Adipocyte (in vitro differentiated cells): ENCODE measurements around the gene EIF3K.
"Not testable (repeated sequence)": the region's sequence is repeated elsewhere in the genome, so short reads cannot be mapped to it uniquely, and the experiment has no call there.

Experiments used
- DNase-seq: peaks from one replicate; pipeline ENCODE4 v3.0.0-alpha.2; 2015; ENCODE audit warnings: low read depth
- H3K27me3 ChIP-seq: replicated peaks from 2 replicates; pipeline ENCODE4 v1.7.0; 2013; ENCODE audit warnings: mild to moderate bottlenecking, low read length, moderate library complexity; ENCODE audit not compliant: control insufficient read depth, insufficient read depth
- H3K36me3 ChIP-seq: 2 replicates; pipeline ENCODE4 v1.7.0; 2013; ENCODE audit warnings: low read length, mild to moderate bottlenecking, moderate library complexity; ENCODE audit not compliant: control insufficient read depth, insufficient read depth, severe bottlenecking
- H3K4me1 ChIP-seq: 2 replicates; pipeline ENCODE4 v1.7.0; 2013; ENCODE audit warnings: mild to moderate bottlenecking, low read length, moderate library complexity; ENCODE audit not compliant: control insufficient read depth, insufficient read depth
- H3K4me3 ChIP-seq: 2 replicates; pipeline ENCODE4 v1.7.0; 2013; ENCODE audit warnings: mild to moderate bottlenecking, low read length, moderate library complexity
- H3K9ac ChIP-seq: 2 replicates; pipeline ENCODE4 v1.7.0; 2013; ENCODE audit warnings: mild to moderate bottlenecking, low read length, moderate library complexity
- H3K9me3 ChIP-seq: 2 replicates; pipeline ENCODE4 v1.7.0; 2013; ENCODE audit warnings: mild to moderate bottlenecking, low read length, moderate library complexity; ENCODE audit not compliant: control insufficient read depth

Gene EIF3K

GRCh38 chr19:38596057-38596981 is 22.7 kb upstream of the EIF3K start:
- Histone ChIP-seq H3K27me3 (peaks cover 13% of the 10 kb centered on the region), H3K4me3 (no peak overlapping the region), H3K36me3 (no peaks in the 10 kb centered on the region), H3K9me3 (no peaks in the 10 kb centered on the region), H3K4me1 (no peaks in the 10 kb centered on the region), H3K9ac (no peak overlapping the region)
- peak; percentile 5 for DNase-seq

DNA sequence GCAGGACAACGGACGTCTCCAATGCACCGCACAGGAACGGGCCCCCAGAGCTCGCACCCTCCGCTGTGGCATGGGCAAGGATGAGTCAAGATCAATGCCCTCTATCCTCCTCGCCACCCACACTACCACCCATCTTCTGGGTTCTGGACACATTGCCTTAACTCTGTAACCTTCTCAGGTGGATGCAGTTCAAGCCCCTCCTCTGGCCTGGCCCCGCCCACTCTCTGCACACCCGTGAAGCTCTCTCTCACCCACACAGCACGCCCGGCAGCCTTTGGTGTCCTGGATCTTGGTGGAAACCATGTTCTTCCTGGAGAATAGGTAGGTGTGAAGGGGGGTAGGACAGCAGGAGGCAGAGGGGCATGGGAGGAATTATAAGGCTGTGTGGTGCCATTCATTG is 21.9 kb upstream of the EIF3K start:
- no peak for DNase-seq
- Histone ChIP-seq H3K36me3 (no peaks in the 10 kb centered on the region), H3K27me3 (peaks cover 13% of the 10 kb centered on the region), H3K9me3 (no peaks in the 10 kb centered on the region), H3K4me1 (no peaks in the 10 kb centered on the region), H3K4me3 (no peak overlapping the region), H3K9ac (no peak overlapping the region)

- Histone ChIP-seq H3K9me3 (no peaks in the 10 kb centered on the region), H3K4me3 (no peak overlapping the region), H3K36me3 (no peaks in the 10 kb centered on the region), H3K9ac (no peak overlapping the region), H3K4me1 (no peaks in the 10 kb centered on the region), H3K27me3 (peaks cover 5% of the 10 kb centered on the region)
- no peak for DNase-seq
These were observed 19.3 kb upstream of the EIF3K start for GRCh38 chr19:38599722-38600121.

DNA sequence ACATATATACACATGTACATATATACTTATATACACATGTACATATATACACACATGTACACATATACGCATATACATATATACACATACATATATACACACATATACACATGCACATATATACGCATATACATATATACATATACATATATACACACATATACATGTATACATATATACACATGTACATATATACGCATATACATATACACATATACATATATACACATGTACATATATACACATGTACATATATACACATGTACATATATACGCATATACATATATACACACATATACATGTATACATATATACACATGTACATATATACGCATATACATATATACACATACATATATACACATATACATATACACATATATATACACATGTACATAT is 16.1 kb upstream of the EIF3K start:
- not testable (repeated sequence) for H3K9me3 ChIP-seq, H3K4me1 ChIP-seq, H3K4me3 ChIP-seq, H3K9ac ChIP-seq, DNase-seq, H3K27me3 ChIP-seq, H3K36me3 ChIP-seq

GRCh38 chr19:38606131-38606530 is 12.9 kb upstream of the EIF3K start:
- Histone ChIP-seq H3K36me3 (no peaks in the 10 kb centered on the region), H3K4me3 (no peak overlapping the region), H3K27me3 (peaks cover 6% of the 10 kb centered on the region), H3K4me1 (no peaks in the 10 kb centered on the region), H3K9me3 (no peaks in the 10 kb centered on the region), H3K9ac (no peak overlapping the region)
- DNase-seq = no peak

GRCh38 chr19:38614289-38614688 is 4.7 kb upstream of the EIF3K start:
- Histone ChIP-seq H3K4me3 (no peak overlapping the region), H3K36me3 (no peaks in the 10 kb centered on the region), H3K9ac (no peak overlapping the region), H3K27me3 (peaks cover 6% of the 10 kb centered on the region), H3K4me1 (peaks cover 7% of the 10 kb centered on the region), H3K9me3 (no peaks in the 10 kb centered on the region)
- no peak for DNase-seq

- H3K9ac ChIP-seq = no peak overlapping the region
- H3K4me3 ChIP-seq = no peak overlapping the region
- peaks cover 13% of the 10 kb centered on the region for H3K4me1 ChIP-seq
- H3K36me3 ChIP-seq = no peaks in the 10 kb centered on the region
- no peak for DNase-seq
- no peaks in the 10 kb centered on the region for H3K27me3 ChIP-seq
- no peaks in the 10 kb centered on the region for H3K9me3 ChIP-seq
These were observed 3.9 kb upstream of the EIF3K start for GRCh38 chr19:38615007-38615581.

GRCh38 chr19:38616265-38616664 is 2.7 kb upstream of the EIF3K start:
- H3K9ac ChIP-seq = no peak overlapping the region
- no peak for DNase-seq
- no peaks in the 10 kb centered on the region for H3K27me3 ChIP-seq
- H3K9me3 ChIP-seq = no peaks in the 10 kb centered on the region
- peaks cover 16% of the 10 kb centered on the region for H3K4me1 ChIP-seq
- H3K4me3 ChIP-seq = no peak overlapping the region
- peaks cover 8% of the 10 kb centered on the region for H3K36me3 ChIP-seq

DNA sequence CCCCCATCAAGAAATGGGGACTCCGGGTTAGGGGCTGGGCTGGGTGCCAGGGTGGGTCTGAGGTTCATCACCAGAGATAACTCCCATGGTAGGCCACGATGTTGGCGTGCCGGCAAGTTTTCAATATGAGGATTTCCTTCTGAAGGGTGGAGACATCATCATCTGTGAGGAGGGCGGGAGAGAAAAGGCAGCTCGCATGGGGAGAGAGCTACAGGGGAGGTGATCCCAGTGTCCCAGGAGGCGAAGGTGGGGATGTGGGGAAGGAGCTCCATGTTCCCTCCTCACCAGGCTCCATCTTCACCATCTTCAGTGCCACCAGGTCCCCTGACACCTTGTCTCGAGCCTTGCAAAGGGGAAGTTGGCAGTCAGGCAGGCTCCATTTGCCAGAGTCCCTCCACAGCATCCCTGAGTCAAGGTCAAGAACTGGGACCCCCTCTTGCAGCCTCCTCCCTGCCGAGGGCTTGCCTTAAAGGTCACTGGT is 1.7 kb upstream of the EIF3K start:
- DNase-seq = no peak
- Histone ChIP-seq H3K27me3 (no peaks in the 10 kb centered on the region), H3K9me3 (no peaks in the 10 kb centered on the region), H3K4me3 (no peak overlapping the region), H3K9ac (no peak overlapping the region), H3K4me1 (peaks cover 16% of the 10 kb centered on the region), H3K36me3 (peaks cover 18% of the 10 kb centered on the region)

GRCh38 chr19:38617764-38618589 is 1.0 kb upstream of the EIF3K start, which contains the start of gene MAP4K1:
Gene MAP4K1, minus strand, starts transcription at chr19:38617953. Its CDS starts 58 bp downstream, at chr19:38617895.
- H3K9ac ChIP-seq = peak within 1 kb of the TSS; percentile 97
- no peak for DNase-seq
- H3K4me3 ChIP-seq = peak within 1 kb of the TSS; percentile 90
- peaks cover 16% of the 10 kb centered on the region for H3K4me1 ChIP-seq
- no peaks in the 10 kb centered on the region for H3K9me3 ChIP-seq
- peaks cover 24% of the 10 kb centered on the region for H3K36me3 ChIP-seq
- H3K27me3 ChIP-seq = no peaks in the 10 kb centered on the region
